GM18511 (cell line): ENCODE results near the gene KIF26B.
A peak's percentile ranks its signal among the peaks of the same experiment; 100 is the strongest.

Source experiments
- ATAC-seq: cut with Tn5 transposase; IDR thresholded peaks from one replicate; pipeline ENCODE4 v1.9.1; 2021; ENCODE audit warnings: mild to moderate bottlenecking, moderate library complexity; ENCODE audit not compliant: unreplicated experiment

KIF26B gene

DNA sequence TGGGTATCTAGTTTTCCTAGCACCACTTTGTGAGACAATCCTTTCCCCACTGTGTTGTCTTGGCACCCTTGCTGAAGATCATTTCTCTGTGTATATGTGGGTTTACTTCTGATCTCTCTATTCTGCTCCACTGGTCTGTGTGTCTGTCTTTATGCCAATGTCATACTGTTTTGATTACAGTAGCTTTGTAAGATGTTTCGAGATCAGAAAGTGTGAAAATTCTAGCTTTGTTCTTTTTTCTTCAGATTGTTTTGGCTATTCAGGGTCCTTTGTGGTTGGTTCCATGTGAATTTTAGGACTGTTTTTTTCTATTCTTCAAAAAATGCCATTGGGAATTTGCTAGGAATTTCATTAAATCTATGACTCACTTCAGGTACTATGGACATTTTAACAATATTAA lies 116.2 kb downstream of the KIF26B start:
- ATAC-seq = no peak

DNA sequence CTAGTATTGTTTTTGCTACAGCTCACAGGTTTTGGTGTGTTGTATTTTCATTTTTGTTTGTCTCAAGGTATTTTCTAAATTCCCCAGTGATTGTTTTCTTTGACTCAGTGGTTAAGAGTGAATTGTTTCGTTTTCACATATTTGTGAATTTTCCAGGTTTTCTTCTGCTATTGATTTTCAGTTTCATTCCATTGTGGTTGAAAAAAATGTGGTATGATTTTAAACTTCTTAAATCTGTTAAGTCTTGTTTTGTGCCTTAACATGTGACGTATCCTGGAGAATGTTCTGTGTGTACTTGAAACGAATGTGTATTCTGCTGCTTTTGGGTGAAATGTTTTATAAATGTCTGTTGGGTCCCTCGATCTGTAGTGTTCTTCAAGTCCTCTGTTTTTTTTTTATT lies 117.9 kb downstream of the KIF26B start:
- no peak for ATAC-seq

DNA sequence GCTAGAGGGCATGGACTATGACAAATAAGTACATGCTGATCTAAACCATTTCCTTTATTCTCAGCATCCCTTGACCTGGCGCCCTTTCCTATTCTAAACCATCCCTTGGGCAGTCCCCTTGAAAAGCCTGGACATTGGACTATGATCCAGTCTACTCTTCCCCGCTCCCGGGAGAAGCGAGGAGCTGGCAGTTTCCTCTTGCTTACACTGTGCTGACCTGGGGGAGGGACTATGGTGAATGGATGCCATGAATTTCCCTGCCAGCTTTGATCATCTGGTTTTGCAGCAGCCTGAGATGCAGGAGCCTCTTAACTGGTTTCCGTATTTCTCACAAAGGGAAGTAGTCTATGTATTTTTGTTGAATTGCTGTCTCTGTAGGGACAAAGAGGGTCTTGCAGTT lies 121.7 kb downstream of the KIF26B start:
- ATAC-seq = no peak

DNA sequence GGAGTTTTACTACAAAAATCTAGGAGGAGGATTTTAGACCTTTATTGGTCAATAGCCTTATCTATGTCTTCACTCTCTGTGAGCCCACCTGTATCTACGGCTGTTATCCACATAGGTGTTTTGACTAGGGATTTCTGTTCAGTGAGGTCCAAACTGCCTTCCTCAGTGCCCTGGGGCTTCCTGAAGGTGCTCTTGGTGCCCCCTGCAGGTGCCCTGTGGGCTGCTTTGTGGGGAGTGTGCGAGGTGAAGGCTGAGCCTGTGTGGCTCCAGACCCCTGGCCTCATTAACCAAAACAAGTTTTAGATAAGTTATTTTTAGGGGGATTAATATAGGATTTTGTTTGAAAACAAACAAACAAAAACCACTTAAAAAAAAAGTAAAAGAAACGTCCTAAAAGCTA lies 122.5 kb downstream of the KIF26B start:
- ATAC-seq = no peak

DNA sequence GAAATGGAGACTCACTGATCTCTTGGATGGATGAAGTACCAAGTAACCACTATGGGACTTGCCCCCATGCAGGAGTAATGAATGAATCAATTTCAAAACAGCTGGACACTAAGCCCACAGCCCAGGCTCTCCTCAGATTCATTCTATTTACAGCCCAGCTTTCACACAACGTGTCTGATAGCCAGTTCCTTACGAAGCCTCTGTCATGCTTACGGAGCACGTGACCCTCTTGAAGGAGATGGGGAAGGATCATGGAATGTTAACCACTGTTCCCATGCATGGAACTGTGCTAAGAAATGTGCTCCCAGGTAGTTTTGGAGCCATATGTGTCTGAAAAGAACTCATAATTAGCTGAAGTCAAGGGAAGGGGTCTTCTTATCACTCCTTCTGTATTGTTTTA lies 124.1 kb downstream of the KIF26B start:
- ATAC-seq = no peak

DNA sequence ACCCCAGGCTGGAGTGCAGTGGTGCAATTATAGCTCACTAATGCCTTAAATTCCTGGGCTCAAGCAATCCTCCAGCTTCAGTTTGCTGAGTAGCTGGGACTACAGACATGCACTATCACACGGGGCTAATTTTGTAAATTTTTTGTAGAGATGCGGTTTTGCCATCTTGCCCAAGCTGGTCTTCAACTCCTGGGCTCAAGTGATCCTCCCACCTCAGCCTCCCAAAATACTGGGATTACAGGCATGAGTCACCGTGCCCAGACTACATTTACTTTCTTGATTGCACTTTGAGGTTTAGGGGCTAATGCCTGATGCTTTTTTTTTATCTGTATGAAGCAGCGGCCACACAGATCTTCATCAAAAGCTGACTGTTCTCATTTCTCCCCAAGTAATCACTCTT lies 124.6 kb downstream of the KIF26B start:
- no peak for ATAC-seq

DNA sequence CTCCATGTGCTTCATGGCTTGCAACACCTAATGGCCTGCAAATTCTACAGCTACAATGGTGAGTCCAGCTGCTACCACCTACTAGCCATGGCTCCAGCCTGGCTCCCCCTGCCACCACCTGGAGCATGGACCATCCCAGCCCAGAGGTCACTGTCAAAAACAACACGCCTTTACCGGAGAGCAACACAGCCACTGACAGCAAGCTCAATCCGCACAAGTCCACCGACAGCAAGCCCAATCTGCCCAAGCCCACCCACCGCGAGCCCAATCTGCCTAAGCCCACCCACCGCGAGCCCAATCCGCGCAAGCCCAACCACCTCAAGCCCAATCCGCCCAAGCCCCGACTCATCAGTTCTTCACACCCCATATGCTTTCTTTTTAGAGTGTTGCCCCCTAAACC lies 128.2 kb downstream of the KIF26B start:
- ATAC-seq = no peak

DNA sequence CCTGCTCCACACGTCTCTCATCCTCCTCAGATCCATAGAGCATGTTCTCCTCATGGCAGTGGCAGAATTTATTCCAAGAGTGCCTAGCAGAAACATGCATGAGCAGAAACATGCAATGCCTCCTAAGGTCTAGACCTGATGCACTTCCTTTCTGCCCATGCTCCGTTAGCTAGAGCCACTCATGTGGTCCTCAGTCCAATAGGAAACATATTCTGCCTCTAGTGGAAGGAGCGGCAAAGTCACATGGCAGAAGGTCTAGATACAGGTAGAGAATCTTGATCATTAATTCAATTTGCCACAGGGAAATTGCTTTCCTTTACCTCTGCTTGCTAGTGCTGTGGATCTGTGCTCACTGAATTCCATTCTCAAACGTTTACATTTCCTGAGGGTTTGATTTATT lies 130.4 kb downstream of the KIF26B start:
- ATAC-seq = no peak

DNA sequence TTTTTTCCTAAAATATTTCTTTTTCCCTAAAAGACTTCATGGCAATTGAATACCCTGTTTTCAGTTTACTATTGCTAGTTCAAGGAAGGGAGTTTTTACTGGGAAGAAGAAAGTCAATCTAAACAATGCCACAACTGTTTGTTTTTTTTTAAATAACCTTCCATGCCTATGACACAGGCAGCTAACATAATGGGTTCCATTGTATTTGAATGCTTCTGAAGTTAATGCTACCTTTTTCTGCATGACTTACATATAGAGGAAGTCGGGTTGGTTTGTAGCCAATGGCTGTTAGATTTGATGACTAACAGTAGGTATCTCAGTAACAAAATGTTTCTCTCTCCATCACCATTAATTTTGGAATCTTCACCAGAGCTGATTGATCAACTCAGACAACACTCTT lies 134.0 kb downstream of the KIF26B start:
- no peak for ATAC-seq

DNA sequence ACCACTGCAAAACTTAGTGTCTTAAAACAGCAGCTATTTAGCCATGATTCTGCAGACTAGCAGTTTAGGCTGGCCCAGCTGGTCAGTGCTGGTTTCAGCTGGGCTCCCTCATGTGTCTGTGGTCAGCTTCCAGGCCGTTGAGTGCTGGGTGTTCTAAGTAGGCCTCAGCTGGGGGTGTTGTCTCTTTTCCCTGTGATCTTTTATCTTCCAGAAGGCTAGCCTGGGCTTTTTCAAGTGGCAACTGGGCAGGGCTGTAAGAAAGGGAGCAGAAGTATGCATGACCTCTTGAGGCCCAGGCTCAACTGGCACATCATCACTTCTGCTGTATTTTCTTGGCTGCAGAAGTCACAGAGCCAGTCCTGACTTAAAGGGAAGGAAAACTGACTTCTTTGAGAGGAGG lies 136.1 kb downstream of the KIF26B start:
- ATAC-seq = no peak

DNA sequence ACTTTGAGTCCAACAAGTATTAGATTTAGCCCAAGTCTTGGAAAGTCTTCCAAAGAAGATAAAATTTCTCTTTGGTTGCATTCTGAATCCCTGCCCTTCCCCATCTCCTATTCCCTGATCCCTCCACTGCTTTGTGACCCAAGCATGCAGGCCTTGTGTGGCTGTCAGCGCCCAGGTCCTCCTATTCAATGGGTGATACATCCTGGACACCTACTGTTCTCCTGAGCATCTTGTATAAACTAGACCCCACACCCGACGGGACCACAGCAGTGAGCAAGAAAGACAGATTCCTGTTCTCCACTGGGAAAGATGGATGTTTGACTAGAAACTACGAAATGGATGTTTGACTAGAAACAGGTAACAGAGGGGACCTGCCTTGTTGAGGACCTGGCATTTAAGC lies 136.6 kb downstream of the KIF26B start:
- ATAC-seq = no peak

DNA sequence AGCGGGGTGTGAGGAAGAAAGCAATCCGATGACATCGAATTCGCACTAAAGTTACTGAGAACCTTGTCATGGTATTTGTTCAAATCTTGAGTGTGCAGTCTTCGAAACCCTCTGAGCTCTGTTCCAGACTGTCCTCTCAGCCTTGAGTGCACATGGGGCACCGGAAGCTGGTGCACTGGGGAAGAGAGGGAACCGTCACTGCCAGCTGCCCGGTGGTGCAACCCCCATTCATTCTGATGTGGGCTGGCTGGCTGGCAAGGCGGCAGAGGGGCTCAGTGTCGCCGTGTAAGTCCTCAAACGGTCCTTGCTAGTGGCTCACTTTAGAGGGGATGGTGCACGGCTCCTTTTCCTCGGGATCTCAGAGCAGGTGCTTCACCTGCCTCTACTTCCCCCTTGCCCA lies 137.4 kb downstream of the KIF26B start:
- ATAC-seq = no peak

DNA sequence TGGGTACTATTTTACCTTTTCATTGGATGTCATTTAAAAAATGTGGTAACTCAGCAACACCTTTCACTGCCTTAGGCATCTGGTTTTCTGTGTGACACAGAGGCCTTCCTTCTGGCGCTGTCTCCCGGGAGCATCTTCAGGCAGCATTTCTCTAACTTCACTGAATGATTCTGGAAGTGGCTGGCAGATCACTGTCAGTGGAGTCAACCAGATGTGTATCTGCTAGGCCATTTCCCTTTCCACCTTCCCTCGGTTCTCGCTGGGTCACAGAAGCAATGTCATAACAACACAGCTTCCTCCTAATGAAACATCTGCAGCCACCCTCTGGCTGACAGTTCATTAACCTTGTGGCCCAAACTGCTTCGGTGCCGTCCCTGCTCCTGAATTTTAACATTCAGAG lies 137.8 kb downstream of the KIF26B start:
- no peak for ATAC-seq

DNA sequence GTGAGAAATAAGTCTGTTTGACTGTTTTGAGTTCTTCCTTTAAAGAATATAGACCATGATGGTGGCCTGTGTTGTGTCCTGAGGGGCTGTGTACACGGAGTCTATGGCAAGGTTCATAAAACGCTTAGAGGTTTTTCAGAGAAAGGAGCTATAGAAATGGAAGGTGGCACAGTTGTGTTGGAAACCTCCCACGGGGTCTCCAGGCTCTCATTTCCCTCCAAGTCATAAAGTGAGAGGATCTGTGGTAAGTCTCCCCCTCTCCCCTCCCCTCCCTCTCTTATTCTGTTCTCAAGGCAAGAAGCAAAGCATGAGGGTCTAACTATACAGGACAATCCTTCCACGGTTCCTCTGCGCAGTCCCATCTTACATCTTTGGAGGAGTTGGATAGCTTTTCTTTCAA lies 139.2 kb downstream of the KIF26B start:
- ATAC-seq = no peak

DNA sequence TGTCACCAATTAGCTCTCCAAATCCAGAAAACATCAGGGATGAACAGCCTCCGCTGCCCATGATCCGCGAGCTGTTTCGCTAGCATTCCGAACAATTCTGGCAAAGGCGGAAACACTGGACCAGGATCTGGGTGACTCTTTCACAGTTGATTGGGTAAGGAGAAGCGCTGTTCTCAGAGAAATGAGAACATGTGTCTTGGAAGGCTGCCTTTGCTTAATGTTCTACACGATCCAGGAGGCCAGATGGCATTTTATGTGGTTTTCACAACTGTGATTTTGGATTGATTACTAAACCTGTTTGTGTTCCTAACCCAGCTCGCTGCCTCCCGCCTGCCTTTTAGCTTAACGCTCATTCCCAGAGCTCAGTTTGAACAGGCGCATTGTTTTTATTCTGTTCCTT lies 144.0 kb downstream of the KIF26B start:
- ATAC-seq = no peak

DNA sequence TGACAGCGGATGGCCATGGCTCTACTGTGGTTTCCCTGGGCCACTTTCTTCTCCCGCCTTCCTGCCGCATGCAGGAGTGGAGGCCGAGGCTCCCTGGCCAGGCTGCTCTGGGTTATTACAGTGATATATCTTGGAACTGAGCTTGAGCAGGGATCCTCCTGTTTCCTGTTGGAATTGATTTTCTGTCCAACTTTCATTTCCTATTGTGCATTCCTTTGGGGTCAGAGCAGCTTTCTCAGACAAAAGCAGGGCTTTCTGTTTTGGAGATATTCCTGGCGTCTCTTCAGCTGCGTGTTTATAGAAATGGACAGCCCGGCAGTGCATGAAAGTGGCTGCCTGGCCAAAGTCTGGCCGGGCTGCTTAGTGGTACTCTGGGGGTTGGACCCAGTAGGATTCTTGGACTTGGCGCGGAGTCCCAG lies 146.4 kb downstream of the KIF26B start:
- no peak for ATAC-seq

DNA sequence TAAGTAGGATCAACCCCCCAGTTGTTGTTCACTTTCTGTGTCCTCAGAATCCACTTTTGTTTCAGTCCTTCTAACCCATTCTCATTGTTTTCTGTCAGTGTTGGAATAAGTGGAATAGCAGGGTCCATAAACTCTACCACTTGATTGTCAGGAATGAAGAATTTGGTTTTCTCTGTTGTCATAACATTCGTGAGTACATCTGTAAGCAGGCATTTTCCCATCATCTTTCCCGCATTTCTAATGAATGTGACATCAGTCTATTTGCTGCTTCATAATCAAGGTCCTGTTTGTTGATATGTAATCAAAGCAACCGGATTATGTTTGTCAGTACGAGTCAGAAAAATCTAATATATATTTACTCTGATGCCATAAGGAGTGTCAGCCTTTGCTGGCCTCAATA lies 147.1 kb downstream of the KIF26B start:
- no peak for ATAC-seq

DNA sequence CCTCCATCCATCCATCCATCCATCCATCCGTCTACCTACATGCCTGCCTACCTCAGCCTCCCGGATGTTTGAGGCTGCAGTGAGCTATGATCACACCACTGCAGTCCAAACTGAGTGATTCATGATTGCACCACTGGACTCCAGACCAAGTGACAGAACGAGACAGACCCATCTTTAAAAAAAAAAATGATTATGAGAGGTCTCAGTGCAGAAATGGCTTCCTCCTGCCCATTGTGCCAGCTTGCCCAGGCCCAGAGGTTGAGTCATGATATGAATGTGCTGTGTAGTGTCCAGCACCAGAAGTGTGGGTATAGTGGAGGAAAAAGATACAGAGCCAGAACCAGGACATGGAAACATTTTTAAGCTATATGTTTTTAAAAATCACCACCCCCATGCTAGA lies 149.9 kb downstream of the KIF26B start:
- no peak for ATAC-seq

DNA sequence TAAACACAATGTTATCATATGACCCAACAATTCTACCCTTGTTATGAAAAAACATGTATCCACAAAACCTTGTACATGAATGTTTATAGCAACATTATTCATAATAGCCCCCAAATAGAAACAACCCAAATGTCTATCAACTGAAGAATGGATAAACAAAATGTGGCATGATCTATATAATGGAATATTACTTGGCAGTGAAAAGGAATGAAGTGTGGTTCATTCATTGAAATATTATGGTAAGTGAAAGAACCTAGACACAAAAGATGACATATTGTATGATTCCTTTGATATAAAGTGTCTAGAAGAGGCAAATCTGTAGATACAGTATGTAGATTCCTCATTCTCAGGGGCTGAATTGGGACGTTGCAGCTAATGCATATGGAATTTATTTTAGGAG lies 151.2 kb downstream of the KIF26B start:
- ATAC-seq = no peak

DNA sequence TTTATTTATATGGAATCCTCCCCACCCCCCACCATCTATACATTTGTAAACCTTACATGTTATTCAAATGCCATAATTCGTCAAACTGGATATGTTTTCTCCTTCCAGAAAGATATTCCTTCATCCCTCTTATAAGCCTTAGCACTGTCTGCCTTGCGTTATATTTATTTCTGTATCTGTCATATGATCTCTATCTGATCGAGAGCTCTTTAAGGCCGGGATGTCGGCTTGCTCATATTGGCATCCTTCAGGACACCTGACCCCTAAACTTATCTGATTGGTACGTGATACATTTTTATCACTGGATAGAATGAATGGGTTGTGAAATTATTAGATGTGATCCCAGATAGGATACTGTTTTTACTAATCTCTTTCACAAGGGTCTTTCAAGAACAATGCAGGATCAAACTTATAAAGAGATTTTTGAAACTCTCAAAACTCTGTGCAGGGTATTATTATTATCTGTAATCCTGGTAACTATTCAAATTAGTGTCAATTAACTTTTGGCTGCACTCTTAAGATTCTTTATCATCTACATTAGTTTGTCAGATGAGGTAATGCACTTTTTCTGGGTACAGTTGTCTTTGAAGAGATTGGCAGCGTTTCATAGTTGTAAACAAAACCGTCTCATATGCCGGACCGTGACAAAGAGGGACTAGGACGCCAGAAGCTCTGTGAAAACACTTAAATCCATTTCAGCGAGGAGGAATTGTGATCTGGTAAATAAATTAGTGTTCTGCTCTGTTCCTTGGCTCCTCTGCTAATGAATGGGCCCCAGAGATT lies 152.0 kb downstream of the KIF26B start:
- ATAC-seq = no peak

DNA sequence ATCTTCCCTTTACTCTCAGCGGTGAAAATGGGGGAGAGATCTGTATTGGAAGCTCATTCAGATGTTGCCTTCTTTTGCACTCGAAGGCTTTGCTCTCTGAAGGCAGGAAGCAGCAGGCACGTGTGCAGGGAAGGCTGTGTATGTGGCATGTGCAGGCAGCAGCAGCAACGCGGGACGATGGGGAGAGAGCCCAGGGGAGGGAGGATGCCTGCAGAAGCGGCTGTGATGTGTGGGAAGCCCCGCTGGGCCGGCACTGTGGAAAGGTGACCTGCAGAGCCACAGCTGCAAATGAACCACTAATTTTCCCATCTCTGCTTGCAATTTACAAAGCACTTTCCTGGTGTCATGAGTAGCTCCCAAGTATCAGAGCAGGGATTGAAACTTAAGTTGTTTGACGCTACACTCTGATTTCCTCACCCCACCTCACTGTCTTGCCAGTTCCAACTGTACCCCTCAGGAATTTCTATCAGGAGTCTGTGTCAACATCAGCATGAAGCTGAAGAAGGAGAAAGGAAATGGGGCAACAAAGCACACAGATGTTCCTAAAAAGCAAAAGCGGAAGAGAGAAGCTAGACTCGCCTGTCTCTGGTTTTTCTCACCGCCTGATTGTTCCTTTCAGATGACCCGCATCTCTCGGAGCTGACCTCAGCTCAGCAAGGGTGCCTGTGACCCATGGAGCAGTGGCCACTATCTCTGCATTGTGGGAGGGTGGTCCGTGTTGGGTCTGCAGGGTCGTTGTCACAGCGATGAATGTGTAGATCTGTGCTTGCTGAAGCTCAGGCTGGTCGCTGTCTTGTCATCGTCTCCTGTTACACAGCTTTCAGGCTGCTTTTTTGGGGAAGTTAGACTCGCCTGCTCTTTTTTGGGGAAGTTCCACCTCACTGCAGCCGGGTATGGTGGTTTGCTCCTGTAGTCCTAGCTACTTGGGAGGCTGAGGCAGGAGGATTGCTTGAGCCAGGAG lies 156.1 kb downstream of the KIF26B start:
- ATAC-seq = peak; percentile 82

DNA sequence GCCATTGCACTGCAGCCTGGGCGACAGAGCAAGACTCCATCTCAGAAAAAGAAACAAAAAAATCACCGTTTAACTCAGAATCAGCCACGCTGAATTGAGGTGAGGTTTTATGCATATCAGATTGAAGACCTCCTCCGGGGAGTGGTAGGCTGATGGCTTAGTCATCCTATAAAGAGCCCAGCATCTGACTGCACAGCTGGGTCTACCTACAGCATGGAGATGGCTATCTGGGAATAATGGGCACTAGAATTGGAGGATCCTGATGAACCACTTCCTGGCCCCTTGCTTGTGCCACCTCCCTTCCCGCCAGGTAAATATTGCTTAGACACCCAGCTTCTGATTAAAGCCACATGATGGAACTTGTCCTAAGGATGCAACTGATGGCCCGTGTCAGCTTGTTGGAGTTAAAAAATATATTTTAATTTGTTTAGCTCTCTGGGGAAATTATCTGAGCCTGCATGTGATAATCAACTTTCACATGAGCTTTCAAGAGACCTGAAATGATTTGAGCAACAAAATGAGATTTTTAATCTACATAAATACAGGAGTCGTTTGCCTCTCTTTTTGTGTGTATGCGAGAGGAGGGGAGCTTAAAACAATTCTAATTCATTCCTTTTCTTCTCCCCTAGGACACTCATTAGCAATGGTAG lies 157.2 kb downstream of the KIF26B start:
- ATAC-seq = no peak
